Astrocyte of the spinal cord (primary cell): ENCODE results near the gene PRKCA.

Experiments used
- DNase-seq: peaks from one replicate; pipeline ENCODE4 v3.0.0; 2011; ENCODE audit warnings: low read depth, low spot score
- H3K4me3 ChIP-seq: 2 replicates; pipeline ENCODE4 v1.5.1; 2011; ENCODE audit warnings: low read depth, mild to moderate bottlenecking, low read length, moderate library complexity
- in situ Hi-C: cut with HindIII; loops from 2 replicates; pipeline ENCODE4 v1.10.0; 2017; ENCODE audit warnings: low sequenced_read_pairs
- TF ChIP-seq, protein P1 (sequence below): IDR thresholded peaks from 2 replicates; pipeline ENCODE4 v1.5.1; 2012; ENCODE audit warnings: low read depth, mild to moderate bottlenecking, low read length, inconsistent platforms

The PRKCA gene

DNA sequence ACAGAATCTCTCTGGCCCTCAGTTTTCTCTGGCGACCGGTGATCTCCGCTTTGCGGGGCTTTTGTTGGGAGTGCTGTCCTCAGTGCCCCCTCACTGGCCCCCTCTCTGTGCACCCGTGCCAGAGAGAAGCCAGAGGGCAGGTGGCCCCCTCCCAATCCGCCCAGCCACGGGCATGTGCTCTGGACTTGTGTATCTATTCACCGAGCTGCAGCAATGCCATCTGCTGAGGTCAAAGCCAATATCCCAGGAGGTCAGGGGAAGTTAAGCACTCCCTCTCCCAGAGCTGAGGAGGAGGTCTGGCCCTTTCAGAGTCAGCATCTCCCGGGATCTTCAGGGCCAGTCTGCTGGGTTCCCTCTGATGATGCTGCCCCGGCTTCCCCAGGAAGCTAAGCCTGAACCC lies 537.6 kb downstream of the PRKCA start:
- no peak overlapping the region for H3K4me3 ChIP-seq
- DNase-seq: no peak
- TF ChIP-seq, protein P1, sequence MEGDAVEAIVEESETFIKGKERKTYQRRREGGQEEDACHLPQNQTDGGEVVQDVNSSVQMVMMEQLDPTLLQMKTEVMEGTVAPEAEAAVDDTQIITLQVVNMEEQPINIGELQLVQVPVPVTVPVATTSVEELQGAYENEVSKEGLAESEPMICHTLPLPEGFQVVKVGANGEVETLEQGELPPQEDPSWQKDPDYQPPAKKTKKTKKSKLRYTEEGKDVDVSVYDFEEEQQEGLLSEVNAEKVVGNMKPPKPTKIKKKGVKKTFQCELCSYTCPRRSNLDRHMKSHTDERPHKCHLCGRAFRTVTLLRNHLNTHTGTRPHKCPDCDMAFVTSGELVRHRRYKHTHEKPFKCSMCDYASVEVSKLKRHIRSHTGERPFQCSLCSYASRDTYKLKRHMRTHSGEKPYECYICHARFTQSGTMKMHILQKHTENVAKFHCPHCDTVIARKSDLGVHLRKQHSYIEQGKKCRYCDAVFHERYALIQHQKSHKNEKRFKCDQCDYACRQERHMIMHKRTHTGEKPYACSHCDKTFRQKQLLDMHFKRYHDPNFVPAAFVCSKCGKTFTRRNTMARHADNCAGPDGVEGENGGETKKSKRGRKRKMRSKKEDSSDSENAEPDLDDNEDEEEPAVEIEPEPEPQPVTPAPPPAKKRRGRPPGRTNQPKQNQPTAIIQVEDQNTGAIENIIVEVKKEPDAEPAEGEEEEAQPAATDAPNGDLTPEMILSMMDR: no peak
- in situ Hi-C loops: no loop called here

DNA sequence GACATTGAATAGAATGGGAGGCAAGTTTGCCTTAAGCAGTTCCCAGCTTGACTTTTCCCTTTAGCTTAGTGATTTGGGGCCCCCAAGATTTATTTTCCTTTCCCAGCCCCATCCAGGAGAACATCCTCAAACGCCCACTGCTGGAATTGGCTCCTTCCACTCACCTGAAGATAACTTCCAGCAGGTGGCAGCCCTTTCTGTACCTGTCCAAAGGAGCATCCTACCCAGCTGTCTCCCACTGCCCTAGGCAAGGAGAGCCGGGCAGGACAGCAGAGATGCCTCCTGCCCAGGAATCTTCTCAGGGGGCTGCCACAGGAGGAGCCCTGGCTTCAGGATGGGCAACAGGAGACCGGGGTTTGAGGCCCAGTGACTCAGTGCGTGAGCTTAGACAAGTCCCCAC lies 538.9 kb downstream of the PRKCA start:
- no peak for DNase-seq
- TF ChIP-seq, protein P1: no peak
- H3K4me3 ChIP-seq: no peak overlapping the region
- in situ Hi-C loops: no loop called here

DNA sequence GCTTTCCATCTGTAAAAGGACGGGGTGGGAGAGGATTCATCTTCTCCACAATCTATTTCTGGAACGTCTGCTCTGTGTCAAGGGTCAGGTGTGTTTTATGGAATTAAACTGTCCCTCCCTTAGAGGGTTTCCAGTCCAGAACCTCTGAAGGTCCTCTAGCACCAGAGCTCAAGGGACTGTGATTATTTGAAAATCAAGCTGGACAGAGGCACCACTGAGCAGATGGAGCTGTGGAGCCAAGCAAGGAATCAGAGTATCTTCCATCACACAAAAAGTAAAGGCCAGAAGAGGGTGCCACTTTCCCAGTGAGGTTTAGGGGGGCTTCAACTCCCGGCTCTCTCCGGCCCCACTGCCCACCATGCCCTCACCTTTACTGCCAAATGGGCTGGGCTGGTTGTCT lies 539.3 kb downstream of the PRKCA start:
- in situ Hi-C loops: no loop called here
- H3K4me3 ChIP-seq: no peak overlapping the region
- TF ChIP-seq, protein P1: no peak
- no peak for DNase-seq

DNA sequence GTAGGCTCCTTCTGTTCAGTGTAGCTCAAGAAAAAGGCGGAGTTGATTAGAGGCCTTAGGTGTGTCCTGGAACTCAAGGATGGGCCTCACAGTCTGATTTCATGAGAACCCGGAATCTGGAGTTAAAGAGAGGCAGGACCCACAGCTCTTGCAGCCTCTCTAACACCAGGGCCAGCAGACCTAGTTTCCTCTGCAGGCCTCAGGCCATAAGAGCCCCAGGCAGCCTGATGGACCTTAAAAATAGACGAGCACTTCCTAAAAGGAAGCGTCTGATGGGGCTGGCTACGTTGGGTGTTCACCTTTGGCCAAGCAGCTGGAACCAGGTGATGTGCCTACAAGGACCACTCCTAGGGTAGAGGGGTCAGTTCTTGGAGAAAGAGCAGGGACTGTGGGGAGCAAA lies 540.1 kb downstream of the PRKCA start:
- TF ChIP-seq, protein P1: no peak
- no peak for DNase-seq
- H3K4me3 ChIP-seq: no peak overlapping the region
- in situ Hi-C loops: no loop called here

DNA sequence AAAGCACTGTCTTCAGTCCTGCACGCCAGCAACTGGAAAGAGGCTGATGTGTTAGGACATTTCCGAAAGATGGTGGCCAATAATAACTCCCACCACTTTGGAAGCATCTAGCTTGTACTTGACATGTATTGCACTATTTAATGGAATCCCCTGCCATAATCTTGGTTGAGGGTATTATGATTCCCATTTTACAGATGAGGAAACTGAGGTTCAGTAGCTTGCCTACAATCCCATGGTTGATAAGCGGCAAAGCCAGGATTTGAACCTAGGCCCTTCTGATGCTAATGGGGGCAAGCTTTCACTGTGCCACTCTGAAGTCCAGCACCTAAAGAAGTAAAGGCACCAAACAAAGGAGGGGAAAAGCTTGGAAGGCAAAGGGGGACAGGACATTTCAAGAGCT lies 540.5 kb downstream of the PRKCA start:
- in situ Hi-C loops: no loop called here
- TF ChIP-seq, protein P1: no peak
- no peak overlapping the region for H3K4me3 ChIP-seq
- DNase-seq: no peak

DNA sequence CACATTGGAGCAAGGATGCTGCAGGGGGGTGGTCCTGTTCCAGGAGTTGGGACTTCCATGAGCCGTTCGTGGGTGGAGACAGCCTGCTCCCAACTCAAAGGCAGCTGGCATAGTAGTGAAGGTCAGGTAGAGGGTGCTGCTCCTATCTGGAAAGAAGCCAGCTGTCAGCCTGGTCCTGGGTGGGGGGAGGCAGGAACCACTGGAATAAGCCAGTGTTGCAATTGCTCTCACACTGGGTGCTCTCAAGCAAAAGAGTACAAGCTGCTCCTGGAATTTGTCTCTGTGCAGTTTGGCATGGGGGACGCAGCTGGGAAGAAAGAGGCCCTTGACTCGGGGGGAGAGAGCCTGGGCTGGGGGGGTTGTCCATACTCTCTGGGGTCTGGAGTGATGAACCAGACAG lies 541.2 kb downstream of the PRKCA start:
- in situ Hi-C loops: no loop called here
- TF ChIP-seq, protein P1: no peak
- no peak overlapping the region for H3K4me3 ChIP-seq
- no peak for DNase-seq

DNA sequence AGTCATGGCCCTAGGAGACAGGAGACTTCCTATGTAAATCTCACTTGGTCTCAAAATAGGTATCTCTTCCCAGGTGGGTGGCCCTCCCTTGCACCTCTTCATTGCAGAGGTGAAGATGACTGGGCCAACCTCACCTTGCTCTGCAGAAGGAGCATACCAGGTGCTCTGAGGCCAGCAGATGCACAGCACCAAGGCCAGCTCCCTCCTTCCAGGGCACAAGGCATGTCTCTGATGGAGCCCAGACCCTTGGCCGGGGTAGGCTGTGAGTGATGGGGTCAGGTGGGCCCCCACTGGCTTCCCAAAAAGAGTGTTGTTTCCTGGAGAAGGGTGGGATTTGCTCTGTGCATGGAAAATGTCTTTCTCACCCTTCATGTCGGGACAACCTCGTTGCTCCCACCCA lies 545.3 kb downstream of the PRKCA start:
- DNase-seq: no peak
- TF ChIP-seq, protein P1: no peak
- in situ Hi-C loops: no loop called here
- no peak overlapping the region for H3K4me3 ChIP-seq
